Neuronal stem cell (in vitro differentiated cells): ENCODE results near the gene PEA15.

Source experiments
- DNase-seq: peaks from one replicate; pipeline ENCODE4 v3.0.0-alpha.2; 2013; ENCODE audit warnings: low spot score
- H2AFZ ChIP-seq: one replicate; pipeline ENCODE4 v1.6.1; 2013; ENCODE audit warnings: mild to moderate bottlenecking, low read length, inconsistent platforms
- H2AK5ac ChIP-seq: 2 replicates; pipeline ENCODE4 v1.6.1; 2013; ENCODE audit warnings: low read depth, mild to moderate bottlenecking, inconsistent platforms, low read length, moderate library complexity, mixed read lengths
- H2BK120ac ChIP-seq: 2 replicates; pipeline ENCODE4 v1.6.1; 2013; ENCODE audit warnings: low read depth, mild to moderate bottlenecking, inconsistent platforms, low read length, moderate library complexity, mixed read lengths
- H2BK12ac ChIP-seq: one replicate; pipeline ENCODE4 v1.6.1; 2013; ENCODE audit warnings: low read length, inconsistent platforms
- H2BK15ac ChIP-seq: 2 replicates; pipeline ENCODE4 v1.6.1; 2013; ENCODE audit warnings: mild to moderate bottlenecking, low read length, inconsistent platforms, mixed read lengths
- H2BK5ac ChIP-seq: one replicate; pipeline ENCODE4 v1.6.1; 2013; ENCODE audit warnings: inconsistent platforms, mild to moderate bottlenecking, low read length, moderate library complexity
- H3K14ac ChIP-seq: one replicate; pipeline ENCODE4 v1.6.1; 2013; ENCODE audit warnings: low read length, inconsistent platforms
- H3K18ac ChIP-seq: 2 replicates; pipeline ENCODE4 v1.6.1; 2013; ENCODE audit warnings: low read length, inconsistent platforms
- H3K23ac ChIP-seq: 2 replicates; pipeline ENCODE4 v1.6.1; 2013; ENCODE audit warnings: low read depth, mild to moderate bottlenecking, mixed read lengths, low read length, inconsistent platforms; ENCODE audit not compliant: poor library complexity
- H3K27ac ChIP-seq: replicated peaks from 3 replicates; pipeline ENCODE4 v1.5.1; 2013; ENCODE audit warnings: low read length, inconsistent platforms
- H3K27me3 ChIP-seq, 3 experiments: 2 replicates each; pipeline ENCODE4 v1.6.1; 2013; ENCODE audit warnings: low read length in 3 of 3, mild to moderate bottlenecking in 2 of 3, inconsistent platforms in 1 of 3, low read depth in 1 of 3, mixed read lengths in 1 of 3, moderate library complexity in 1 of 3; ENCODE audit not compliant: control insufficient read depth in 3 of 3, insufficient read depth in 3 of 3
- H3K36me3 ChIP-seq, 2 donors: replicated peaks in 1 of 2; 2 replicates each; pipeline ENCODE4 v1.6.1; 2013; ENCODE audit warnings: low read length in 2 of 2; ENCODE audit not compliant: control insufficient read depth in 2 of 2, insufficient read depth in 2 of 2
- H3K4ac ChIP-seq: 2 replicates; pipeline ENCODE4 v1.6.1; 2013; ENCODE audit warnings: inconsistent platforms, mild to moderate bottlenecking, low read length, moderate library complexity
- H3K4me1 ChIP-seq, 2 donors: 1 replicate in 1 of 2; 2 replicates in 1 of 2; pipeline ENCODE4 v1.6.1; 2013; ENCODE audit warnings: low read length in 2 of 2, low read depth in 1 of 2; ENCODE audit not compliant: control insufficient read depth in 2 of 2, insufficient read depth in 1 of 2
- H3K4me2 ChIP-seq: one replicate; pipeline ENCODE4 v1.6.1; 2013; ENCODE audit warnings: mild to moderate bottlenecking, low read length, inconsistent platforms; ENCODE audit not compliant: insufficient read depth, poor library complexity, severe bottlenecking
- H3K4me3 ChIP-seq, 2 donors: 2 replicates each; pipeline ENCODE4 v1.5.1; 2013; ENCODE audit warnings: low read length in 2 of 2, mild to moderate bottlenecking in 2 of 2, inconsistent platforms in 1 of 2, moderate library complexity in 1 of 2
- H3K79me1 ChIP-seq: one replicate; pipeline ENCODE4 v1.6.1; 2013; ENCODE audit warnings: low read depth, mild to moderate bottlenecking, inconsistent platforms, low read length, moderate library complexity
- H3K9ac ChIP-seq: one replicate; pipeline ENCODE4 v1.6.1; 2013; ENCODE audit warnings: mild to moderate bottlenecking, low read depth, low read length, inconsistent platforms; ENCODE audit not compliant: poor library complexity
- H3K9me3 ChIP-seq, 2 donors: replicated peaks in 1 of 2; 2 replicates each; pipeline versions ENCODE3 to v1.6.1; 2013; ENCODE audit warnings: low read length in 2 of 2, mild to moderate bottlenecking in 2 of 2, inconsistent platforms in 1 of 2, low read depth in 1 of 2, mixed read lengths in 1 of 2, moderate library complexity in 1 of 2; ENCODE audit not compliant: control insufficient read depth in 2 of 2, insufficient read depth in 1 of 2
- H4K8ac ChIP-seq: one replicate; pipeline ENCODE4 v1.6.1; 2013; ENCODE audit warnings: low read depth, mild to moderate bottlenecking, inconsistent platforms, low read length, moderate library complexity
- H4K91ac ChIP-seq: one replicate; pipeline ENCODE4 v1.6.1; 2013; ENCODE audit warnings: low read length, low read depth, mild to moderate bottlenecking, inconsistent platforms; ENCODE audit not compliant: poor library complexity
- WGBS, 2 donors: extraction: QIAGEN DNeasy Blood & Tissue Kit; methylation state at CpG; one replicate each; pipeline ENCODE4 v1.1.7; 2013; ENCODE audit warnings: missing lambda C conversion rate in 2 of 2, mixed read lengths in 1 of 2; ENCODE audit not compliant: insufficient read length in 2 of 2, insufficient replicate concordance in 1 of 2; ENCODE audit errors: extremely low coverage in 2 of 2; 5-methylcytosine and 5-hydroxymethylcytosine counted together

The PEA15 gene

DNA sequence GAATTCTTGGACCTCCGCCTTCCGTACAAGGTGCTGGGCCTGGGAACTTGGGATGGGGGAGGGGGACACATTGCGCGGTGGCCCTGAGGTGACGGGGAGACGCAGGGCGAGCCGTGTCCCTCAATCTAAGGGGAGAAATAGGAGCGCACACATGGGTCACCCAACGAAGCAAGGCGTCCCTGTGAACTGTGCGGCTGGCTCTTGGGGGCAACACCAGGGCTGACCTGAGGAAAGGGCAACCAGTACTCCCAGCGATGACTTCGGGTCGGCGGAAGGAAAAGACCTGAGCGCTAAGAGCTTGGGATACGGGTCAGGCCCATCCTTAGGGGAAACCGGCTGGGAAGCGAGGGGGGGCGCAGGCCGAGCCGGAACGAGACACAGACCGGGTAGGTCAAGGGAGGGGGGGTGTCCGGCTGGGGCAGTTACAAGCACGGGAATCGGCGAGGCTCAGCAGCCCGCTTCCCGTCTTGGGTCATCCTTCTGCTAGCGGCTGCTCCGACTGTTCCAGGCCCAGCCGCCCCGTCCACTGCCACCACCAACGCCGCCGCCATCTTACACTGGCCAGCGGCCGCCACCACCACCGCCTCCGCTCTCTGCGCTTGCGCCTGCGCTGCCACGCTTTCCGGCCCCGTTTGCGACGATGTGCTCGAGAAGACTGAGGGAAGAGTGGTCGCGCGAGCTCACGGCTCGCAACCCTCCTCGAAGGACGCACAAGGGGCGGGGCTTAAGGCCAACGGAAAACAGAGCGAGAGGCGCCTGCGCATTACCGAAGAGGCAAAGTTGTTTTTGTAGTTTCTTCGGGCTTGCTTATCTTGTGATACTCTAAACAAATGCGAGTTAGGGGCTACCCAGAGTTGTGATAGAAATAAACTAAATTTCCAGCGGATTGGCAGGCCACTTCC is 57.0 kb downstream of the PEA15 start, which contains the start of gene DCAF8:
DCAF8 (minus strand) TSS at position 657 of the 902 bp plus-strand sequence. CDS start 18,541 bp downstream, outside the sequence.
- peak within 1 kb of the TSS; percentile 43 for H4K8ac ChIP-seq
- H3K4ac ChIP-seq, result peak within 1 kb of the TSS; percentile 95
- H3K4me2 ChIP-seq, result peak within 1 kb of the TSS; percentile 58
- H3K79me1 ChIP-seq, result no peaks in the 10 kb centered on the region
- no peaks in the 10 kb centered on the region for H3K9me3 ChIP-seq
- no peaks in the 10 kb centered on the region for H3K27me3 ChIP-seq
- peak within 1 kb of the TSS; percentile 22 for H4K91ac ChIP-seq
- H3K23ac ChIP-seq, result peak within 1 kb of the TSS; percentile 99
- peak within 1 kb of the TSS; percentile 2 for H3K14ac ChIP-seq
- no peak within 1 kb of the TSS for H2BK12ac ChIP-seq
- DNase-seq, result peak; percentile 96
- H2BK120ac ChIP-seq, result peak within 1 kb of the TSS; percentile 18
- H3K4me3 ChIP-seq, result peak within 1 kb of the TSS; percentile 83 to 100
- peak within 1 kb of the TSS; percentile 100 for H3K18ac ChIP-seq
- WGBS, 2 donors, result no CpG with 5 or more reads among the region's 67 CpGs
- H2AK5ac ChIP-seq, result peak within 1 kb of the TSS; percentile 93
- H3K36me3 ChIP-seq, result peaks cover 0 to 25% of the 10 kb centered on the region in 2 donors
- peak within 1 kb of the TSS; percentile 100 for H3K9ac ChIP-seq
- peak within 1 kb of the TSS; percentile 96 for H2BK5ac ChIP-seq
- peaks cover 6 to 7% of the 10 kb centered on the region in 2 donors for H3K4me1 ChIP-seq
- H3K27ac ChIP-seq, result peak within 1 kb of the TSS; percentile 78
- H2BK15ac ChIP-seq, result no peak within 1 kb of the TSS
- peak within 1 kb of the TSS; percentile 88 for H2AFZ ChIP-seq

DNA sequence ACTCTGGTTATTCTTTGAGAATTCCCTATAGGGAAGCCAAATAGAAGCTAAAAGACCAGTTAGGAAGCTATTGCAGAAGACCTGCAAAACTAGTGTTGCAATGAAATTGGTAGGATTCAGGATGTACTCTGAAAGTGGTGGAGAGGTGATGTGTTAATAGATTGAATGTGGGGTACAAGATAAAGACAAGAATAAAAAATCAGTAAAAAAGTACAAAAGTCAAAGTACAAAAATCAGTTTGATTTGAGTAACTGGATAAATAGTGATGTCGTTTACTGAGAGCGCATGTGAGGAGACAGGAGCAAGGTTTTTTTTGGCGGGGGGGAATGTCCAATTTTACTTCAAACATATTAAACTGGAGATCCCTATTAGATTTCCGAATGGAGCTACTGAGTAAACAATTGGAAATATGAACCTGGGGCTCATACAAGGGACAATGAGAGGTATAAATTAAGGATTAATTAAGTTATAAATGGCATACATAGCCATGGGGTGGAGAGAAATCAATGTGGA is 59.7 kb downstream of the PEA15 start:
- Histone ChIP-seq H3K14ac (no peak overlapping the region), H3K9ac (no peak overlapping the region), H4K8ac (no peak overlapping the region), H3K27me3 (no peaks in the 10 kb centered on the region), H3K4me2 (no peak overlapping the region), H3K79me1 (no peaks in the 10 kb centered on the region), H2BK15ac (no peak overlapping the region), H3K4me3 (no peak overlapping the region), H3K9me3 (no peaks in the 10 kb centered on the region), H4K91ac (no peak overlapping the region), H2BK120ac (no peak overlapping the region), H2AK5ac (no peak overlapping the region), H2BK12ac (no peak overlapping the region), H3K23ac (no peak overlapping the region), H3K4ac (no peak overlapping the region), H3K18ac (no peak overlapping the region), H3K27ac (no peak overlapping the region), H2AFZ (no peak overlapping the region), H2BK5ac (no peak overlapping the region), H3K36me3 (peaks cover 0 to 4% of the 10 kb centered on the region in 2 donors), H3K4me1 (peaks cover 2 to 5% of the 10 kb centered on the region in 2 donors)
- no peak for DNase-seq
- no CpG with 5 or more reads among the region's 4 CpGs for WGBS, 2 donors
